HG03108 (cell line): ENCODE measurements around the gene SLITRK6.
"Not testable (repeated sequence)": the region's sequence is repeated elsewhere in the genome, so short reads cannot be mapped to it uniquely, and the experiment has no call there.

Source experiments
- ATAC-seq: cut with Tn5 transposase; IDR thresholded peaks from one replicate; pipeline ENCODE4 v1.9.1; 2021; ENCODE audit warnings: moderate library complexity; ENCODE audit not compliant: unreplicated experiment

The SLITRK6 gene, protein sequence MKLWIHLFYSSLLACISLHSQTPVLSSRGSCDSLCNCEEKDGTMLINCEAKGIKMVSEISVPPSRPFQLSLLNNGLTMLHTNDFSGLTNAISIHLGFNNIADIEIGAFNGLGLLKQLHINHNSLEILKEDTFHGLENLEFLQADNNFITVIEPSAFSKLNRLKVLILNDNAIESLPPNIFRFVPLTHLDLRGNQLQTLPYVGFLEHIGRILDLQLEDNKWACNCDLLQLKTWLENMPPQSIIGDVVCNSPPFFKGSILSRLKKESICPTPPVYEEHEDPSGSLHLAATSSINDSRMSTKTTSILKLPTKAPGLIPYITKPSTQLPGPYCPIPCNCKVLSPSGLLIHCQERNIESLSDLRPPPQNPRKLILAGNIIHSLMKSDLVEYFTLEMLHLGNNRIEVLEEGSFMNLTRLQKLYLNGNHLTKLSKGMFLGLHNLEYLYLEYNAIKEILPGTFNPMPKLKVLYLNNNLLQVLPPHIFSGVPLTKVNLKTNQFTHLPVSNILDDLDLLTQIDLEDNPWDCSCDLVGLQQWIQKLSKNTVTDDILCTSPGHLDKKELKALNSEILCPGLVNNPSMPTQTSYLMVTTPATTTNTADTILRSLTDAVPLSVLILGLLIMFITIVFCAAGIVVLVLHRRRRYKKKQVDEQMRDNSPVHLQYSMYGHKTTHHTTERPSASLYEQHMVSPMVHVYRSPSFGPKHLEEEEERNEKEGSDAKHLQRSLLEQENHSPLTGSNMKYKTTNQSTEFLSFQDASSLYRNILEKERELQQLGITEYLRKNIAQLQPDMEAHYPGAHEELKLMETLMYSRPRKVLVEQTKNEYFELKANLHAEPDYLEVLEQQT

DNA sequence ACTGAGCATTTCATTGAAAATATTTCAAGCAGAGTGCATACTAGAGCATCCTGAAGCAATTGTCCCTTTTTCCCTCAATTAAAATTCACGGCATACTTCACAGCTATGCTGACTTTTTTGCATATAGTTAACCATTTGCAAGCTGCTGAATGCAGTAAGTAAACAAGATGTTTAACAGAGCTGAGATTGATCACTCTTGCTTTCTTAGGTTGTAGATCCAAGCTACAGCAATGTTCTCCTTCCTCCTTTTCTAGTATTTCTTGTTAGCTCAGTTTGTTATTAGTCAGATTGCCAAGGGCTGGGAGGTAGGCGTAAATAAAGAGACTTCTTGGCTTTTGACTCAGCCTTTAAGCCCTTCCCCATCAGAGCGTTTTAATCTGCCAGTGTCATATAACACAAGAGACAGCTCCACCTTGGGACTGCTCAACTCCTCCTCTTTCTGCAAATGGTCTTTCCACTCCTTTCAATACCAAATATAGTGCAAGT, at the start of gene SLITRK6:
Gene SLITRK6, minus strand, starts transcription at position 323 of the 486 bp plus-strand sequence. CDS start 2,911 bp downstream, outside the sequence.
- ATAC-seq: no peak

DNA sequence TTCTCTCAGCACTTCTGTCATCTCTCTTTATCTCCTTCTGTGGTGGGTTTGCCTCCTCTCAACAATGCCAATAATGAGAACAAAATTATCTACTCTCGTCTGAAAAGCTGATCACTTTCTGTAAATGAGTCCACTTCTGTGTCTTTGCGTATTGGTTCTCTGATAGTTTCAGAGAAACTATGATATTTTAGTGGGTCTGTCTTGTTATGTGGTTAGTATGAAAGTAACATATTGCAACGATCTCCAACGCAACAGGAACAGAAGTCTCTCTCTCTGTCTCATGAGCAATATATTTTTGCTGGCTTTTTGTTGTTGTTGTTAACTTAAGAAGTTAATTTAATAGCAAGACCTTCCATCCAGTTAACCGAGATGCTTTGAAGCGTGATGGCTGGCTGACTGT, 47.8 kb upstream of the SLITRK6 start:
- ATAC-seq: no peak

DNA sequence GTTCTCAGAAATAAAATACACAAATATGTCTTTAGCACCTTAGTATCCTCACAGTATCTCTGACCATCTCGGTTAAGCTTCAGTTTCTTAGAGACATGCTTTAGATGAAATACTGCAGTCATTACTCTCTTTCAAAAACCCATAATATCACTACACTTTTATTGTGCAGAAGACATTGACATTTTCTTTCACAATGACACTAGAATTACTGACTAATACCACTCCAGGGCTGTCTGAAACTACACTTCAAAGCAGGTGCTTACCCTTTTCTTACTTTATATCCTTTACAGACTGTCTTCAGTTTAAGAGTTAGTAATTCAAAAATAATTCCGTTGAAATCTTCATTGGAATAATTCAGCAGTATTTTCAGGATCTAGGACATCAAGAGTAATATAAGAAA, 42.2 kb upstream of the SLITRK6 start:
- ATAC-seq: no peak

DNA sequence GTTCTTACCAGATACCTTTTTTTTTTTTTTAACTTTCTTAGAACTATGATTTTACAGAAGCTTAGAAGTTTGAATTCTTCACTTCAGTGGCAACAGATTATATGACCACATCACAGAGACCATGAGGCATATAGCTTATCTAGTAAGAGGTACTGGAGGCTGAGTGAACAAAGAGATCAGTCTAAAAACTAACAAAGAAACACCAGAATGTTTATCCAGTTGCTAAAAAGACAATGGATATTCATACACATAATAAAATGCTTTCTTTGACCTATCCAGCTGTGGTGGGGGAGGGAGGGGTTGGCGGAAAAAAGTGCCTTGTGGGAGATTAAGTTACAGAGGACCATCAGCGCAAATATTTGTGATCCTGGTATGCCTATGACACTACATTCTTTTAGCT, 34.7 kb upstream of the SLITRK6 start:
- no peak for ATAC-seq

DNA sequence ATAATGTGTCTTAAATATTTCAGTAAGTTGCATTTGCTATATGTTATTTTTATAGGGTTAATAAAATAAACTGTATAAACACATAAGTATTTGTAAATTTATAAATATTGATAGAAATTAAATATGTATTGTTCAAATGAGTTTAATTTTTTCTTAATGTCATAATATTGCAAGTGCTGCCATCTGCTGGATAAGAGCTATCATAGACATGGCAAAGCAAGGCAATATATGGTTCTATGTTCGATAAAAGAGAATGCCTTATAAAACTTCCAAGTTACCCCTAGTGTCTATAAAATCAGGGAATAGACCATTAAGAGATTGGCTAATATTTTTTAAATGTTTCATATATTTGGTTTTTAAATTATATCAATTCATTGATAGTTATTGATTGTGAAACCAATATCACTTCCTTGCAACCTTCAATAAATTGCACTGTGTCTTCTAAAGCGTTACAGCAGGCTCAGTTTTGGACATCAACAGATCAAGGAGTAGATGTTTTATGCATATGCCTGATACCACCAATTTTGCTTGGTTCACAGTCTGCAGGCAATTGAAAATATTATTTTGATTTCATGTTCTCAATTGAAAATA, 29.0 kb upstream of the SLITRK6 start:
- no peak for ATAC-seq

DNA sequence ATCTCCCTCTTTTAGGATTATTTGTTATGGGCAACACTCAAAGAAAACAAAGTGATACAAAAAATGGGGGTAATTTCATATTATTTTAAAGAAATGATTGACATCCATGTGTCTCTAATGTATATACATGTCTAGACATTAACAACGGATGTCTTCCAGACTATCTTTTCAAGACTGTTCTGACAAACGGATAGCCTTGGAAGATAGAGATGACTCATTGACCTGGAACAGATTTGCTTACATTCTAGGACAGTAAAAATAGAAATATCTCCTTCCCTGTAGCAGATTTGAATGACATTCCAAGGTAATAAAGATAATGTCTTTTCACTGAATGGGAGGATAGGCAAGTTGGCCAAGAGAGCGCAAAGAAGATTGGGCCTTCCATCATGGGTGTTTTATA, 26.2 kb upstream of the SLITRK6 start:
- no peak for ATAC-seq

DNA sequence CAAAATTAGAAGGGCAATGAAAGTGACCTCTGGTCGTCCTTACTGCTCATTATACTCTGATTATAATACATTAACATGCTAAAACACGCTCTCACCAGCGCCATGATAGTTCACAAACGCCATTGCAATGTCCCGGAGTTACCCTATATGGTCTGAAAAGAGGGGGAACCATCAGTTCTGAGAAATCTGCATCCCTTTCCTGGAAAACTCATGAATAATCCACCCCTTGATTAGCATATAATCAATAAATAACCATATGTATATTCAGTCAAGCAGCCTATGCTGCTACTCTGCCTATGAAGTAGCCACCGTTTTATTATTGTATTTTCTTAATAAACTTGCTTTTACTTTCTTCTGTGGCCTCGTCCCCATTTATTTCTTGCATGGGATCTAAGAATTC, 24.6 kb upstream of the SLITRK6 start:
- no peak for ATAC-seq

DNA sequence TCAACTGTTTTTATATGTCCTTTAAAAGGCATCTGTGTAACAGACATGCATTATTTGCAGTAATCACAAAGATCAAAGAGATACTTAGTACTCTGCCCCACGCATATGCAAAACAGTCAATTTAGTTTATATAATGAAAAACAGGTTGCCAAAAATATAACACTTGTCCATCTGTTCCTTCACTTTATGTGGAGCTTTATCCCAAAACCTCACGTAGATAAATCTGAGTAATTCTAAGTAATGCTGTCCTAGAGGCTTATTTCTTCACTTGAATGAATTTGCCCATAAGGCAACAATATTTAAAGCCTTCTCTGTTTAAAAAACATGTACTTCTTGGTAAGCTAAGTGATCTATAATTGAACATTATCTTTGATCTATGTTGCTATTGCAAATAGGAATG, 20.3 kb upstream of the SLITRK6 start:
- no peak for ATAC-seq

DNA sequence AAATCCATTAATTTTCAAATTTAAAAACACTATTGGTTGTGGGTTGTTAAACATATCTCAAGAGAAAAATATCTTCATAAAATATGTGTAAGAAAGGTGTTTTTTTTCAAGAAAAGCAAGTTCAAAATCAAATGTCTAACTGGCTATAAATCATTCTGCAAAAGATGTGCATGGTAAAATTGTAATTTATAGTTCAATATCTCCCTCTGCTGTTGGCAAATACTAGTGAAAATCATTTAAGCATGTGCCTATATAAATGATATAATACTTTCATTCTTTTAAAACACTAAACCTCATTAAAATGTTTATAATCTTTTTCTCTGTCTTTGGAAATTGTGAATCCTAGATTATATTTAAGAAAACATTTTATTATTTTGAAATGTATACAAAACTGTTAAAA, 17.2 kb upstream of the SLITRK6 start:
- ATAC-seq: no peak

DNA sequence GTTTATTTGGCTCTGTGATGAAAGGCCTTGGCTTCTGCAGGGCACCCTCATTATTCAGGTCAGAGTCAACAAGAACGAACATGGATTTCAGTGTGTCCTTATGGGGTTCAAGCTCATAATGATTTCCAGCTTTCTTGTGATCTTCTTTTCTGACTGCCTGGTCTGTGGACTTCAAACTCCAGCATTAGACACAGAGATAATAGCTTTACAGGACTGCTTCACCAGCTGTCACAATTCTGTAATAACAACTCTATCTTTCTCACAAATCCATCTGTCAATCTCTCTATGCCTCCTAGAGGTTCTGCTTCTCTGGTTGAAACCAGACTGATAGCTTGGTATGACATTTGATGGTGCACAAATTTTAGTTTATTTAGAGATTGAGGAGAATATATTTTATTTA, 13.1 kb upstream of the SLITRK6 start:
- ATAC-seq: no peak

DNA sequence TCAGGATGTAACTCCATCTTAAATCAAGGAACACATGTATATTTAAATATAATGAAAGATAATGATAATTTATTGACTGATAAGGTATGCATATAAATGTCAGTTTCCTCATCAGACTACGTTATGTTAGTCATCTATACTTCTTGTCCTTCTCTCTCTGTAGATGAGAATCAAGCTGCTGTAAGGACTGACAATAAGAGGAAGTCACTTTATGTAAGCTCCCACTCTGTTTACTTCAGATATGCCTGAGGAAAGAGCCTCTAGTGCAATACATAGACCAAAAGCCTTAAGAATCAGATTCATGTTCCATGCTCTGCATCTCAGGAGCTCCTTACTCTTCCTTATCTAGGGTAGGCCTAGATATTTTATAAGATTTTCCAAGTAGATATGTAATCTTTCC, 9.6 kb upstream of the SLITRK6 start:
- no peak for ATAC-seq

DNA sequence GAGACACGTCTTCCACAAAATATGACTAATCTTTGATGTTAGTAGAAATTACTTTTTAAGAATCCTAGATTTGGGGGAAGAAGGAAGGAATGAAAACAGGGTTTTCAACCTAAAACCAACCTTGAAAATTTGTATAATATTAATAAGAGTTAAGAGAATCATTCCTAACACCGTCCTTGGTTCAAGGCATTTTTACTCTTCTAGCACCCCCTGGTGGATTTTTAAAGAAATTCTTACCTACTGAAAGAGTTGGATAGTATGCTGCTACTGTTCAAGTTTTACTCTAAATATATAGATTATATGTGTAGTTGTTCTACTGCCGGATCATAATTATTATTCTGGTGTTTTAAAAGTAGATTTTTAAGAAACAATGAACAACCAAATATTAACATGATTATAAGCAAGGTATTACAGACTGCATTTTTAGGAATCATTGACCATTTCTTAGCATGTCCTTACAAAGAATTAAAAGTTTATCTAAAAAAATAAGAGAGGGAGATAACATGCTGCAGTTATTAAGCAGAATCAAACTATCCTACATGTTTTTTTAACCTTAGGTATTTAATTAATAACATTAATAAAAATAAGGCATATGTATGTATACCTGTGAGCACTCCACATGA, 7.4 kb upstream of the SLITRK6 start:
- peak; percentile 58 for ATAC-seq

DNA sequence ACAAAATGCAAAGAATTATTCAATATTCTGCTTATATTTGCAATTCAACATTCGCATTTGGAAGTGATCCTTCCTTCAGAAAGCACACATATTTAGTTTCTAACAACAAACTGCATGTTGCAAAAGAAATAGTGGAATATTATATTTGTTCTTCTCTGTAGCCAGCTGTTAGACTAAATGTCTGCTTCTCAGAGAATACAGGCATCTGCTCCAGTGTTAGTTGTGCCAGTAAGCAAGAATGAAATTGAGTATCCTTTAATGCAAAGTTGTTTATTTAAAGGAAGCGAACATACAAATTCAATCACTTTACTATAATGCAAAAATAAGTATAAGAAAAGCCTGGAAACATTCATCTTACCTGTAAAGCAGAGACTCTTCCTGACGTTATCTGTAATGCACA, 663 bp downstream of the SLITRK6 start:
- ATAC-seq: no peak

DNA sequence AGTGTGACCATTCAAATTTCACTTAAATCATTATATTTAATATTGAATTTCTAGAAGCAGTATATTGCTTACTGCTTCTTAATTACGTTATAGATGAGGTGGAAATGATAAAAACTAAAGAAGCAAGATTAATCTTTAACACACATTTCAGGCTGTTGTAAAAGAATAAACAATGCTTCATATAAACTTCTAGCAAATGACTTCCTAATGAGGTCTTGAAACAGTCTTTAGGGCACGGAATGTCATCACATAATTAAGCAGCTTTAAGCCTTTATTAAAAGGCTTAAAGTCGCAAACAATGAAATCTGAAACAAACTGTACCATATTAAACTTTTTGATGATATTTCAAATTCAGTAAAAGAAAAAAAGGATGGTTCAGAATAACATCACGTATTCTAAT, 1.9 kb downstream of the SLITRK6 start:
- ATAC-seq: no peak

DNA sequence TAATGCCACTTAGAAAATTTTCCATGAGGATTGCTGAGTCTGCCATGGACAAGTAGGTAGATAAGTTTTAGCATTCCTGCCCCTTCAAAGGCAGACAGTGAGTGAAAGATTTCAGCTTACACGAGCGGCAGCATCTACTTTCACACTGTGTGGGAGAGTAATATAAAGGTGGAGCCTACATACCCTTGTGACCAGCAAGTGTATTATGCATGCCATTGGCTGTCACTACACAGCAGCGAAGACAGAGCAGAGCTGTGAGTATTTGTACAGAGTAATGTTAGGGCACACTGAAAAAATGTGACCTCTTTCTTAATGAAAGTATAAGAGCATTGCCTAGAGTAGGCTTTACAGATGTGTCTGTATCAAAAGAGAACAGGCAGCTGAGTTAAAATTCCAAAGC, 14.0 kb downstream of the SLITRK6 start:
- no peak for ATAC-seq

DNA sequence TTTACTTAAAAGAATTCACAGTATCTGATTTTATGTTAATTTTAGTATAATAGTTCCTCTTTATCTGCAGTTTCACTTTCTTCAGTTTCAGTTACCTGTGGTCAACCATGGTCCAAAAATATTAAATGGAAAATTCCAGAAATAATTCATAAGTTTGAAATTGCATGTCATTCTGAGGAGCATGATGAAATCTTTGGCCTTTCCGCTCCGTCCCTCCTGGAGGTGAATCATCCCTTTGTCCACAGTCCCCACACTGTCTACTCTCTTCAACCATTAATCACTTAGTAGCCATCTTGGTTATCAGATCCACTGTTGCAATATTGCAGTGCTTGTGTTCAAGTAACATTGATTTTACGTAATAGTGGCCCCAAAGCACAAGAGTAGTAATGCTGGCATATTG, 26.9 kb downstream of the SLITRK6 start:
- no peak for ATAC-seq

DNA sequence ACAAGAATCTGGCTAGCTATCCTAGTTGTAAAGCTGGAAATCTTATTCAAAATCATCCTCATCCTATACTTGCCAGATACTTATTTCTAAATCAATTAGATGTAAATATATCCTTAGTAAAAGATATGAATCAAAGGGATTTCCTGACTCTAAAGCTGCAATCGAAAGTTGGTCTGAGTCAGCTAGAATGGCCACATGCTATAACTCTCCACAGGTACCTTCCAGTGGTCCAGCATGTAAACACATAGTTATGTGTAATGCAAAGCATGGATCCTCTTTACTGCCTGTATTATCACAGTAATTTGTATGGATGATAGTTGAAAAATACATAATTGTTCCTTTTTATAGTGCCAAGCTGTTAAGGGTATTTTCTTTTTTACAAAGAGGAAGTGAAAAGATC, 27.4 kb downstream of the SLITRK6 start:
- ATAC-seq: no peak

DNA sequence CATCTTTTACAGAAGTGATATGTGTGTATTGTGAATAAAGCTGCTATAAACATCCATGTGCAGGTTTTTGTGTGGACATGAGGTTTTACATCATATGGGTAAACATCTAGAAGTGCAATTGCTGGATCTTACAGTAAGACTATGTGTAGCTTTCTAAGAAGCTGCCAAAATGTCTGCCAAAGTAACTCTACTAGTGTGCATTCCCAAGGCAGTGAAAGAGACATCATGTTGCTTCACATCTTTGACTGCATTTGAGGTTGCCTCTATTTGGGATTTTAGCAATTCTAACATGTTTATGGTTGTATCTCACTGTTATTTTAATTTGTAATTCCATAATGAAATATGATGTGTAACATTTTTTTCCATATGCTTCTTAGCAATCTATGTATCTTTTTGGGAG, 30.3 kb downstream of the SLITRK6 start:
- no peak for ATAC-seq

DNA sequence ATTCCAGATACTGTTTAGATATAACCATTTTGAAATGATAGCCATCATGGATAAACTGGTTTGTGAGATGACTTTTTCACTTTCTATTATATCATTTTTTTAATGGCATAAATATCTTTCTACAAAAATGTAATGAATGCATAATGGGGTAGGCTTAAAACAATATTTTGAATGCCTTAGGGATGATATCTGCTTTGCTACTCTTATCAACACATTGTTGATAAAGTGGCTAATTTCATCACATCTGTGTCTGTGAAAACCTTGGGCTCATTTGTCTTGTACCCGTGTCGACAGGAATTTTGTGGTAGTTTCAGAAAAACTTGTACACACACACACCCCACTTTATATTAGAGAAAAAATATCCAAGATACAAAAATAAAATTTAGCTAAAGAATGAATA, 44.1 kb downstream of the SLITRK6 start:
- no peak for ATAC-seq

DNA sequence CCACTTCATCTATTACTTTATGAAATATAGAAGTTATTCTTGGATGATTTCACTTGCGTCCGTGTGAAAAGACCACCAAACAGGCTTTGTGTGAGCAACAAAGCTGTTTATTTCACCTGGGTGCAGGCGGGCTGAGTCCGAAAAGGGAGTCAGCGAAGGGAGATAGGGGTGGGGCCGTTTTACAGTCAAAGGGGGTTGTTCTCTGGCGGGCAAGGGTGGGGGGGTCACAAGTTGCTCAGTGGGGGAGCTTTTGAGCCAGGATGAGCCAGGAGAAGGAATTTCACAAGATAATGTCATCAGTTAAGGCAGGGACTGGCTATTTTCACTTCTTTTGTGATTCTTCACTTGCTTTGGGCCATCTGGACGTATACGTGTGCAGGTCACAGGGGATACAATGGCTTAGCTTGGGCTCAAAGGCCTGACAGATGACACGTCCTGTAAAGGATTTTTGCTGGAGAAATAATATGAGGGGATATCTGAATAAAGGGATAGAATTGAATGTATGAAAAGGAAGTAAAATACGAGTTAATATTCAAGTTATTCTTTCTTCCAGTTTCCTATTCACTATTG, 55.9 kb downstream of the SLITRK6 start:
- ATAC-seq: not testable (repeated sequence)
